ENCODE results near the gene ZNF205. TPM values are rescaled to one million over a fixed set of nuclear protein-coding genes. Genes with fewer than 3 reads are reported as not detected.

ZNF205 gene
- total RNA-seq, 1 experiment from 2014 or later: 10.5 TPM

Other genes starting within 250 kb of the ZNF205 start
- gene FLYWCH2, start 229.4 kb upstream of the ZNF205 start, total RNA-seq (2014; rRNA removed; shearing (Covaris generic)): 28.3 and 71.6 TPM in 2 replicates
- 32.3 and 42.3 TPM in 2 replicates for gene FLYWCH1, start 200.7 kb upstream of the ZNF205 start, total RNA-seq (2014; rRNA removed; shearing (Covaris generic))
- 0.39 and 1.3 TPM in 2 replicates for gene KREMEN2, start 148.3 kb upstream of the ZNF205 start, total RNA-seq (2014; rRNA removed; shearing (Covaris generic))
- 15.3 and 20.5 TPM in 2 replicates for gene PAQR4, start 143.2 kb upstream of the ZNF205 start, total RNA-seq (2014; rRNA removed; shearing (Covaris generic))
- 48.6 and 70.3 TPM in 2 replicates for gene PKMYT1, start 132.1 kb upstream of the ZNF205 start, total RNA-seq (2014; rRNA removed; shearing (Covaris generic))
- gene CLDN9, start 99.7 kb upstream of the ZNF205 start, total RNA-seq (2014; rRNA removed; shearing (Covaris generic)): not detected in 2 replicates
- gene CLDN6, start 94.4 kb upstream of the ZNF205 start, total RNA-seq (2014; rRNA removed; shearing (Covaris generic)): not detected in 2 replicates
- 307 and 390 TPM in 2 replicates for gene TNFRSF12A, start 92.2 kb upstream of the ZNF205 start, total RNA-seq (2014; rRNA removed; shearing (Covaris generic))
- gene HCFC1R1, start 88.6 kb upstream of the ZNF205 start, total RNA-seq (2014; rRNA removed; shearing (Covaris generic)): 1.8 and 4.7 TPM in 2 replicates
- 24.0 and 25.5 TPM in 2 replicates for gene THOC6, start 88.6 kb upstream of the ZNF205 start, total RNA-seq (2014; rRNA removed; shearing (Covaris generic))
- gene BICDL2, start 75.6 kb upstream of the ZNF205 start, total RNA-seq (2014; rRNA removed; shearing (Covaris generic)): not detected in 2 replicates
- gene MMP25, start 66.0 kb upstream of the ZNF205 start, total RNA-seq (2014; rRNA removed; shearing (Covaris generic)): 0.17 and 0.54 TPM in 2 replicates
- 362 and 393 TPM in 2 replicates for gene IL32, start 46.9 kb upstream of the ZNF205 start, total RNA-seq (2014; rRNA removed; shearing (Covaris generic))
- gene ZSCAN10, start 13.3 kb upstream of the ZNF205 start, total RNA-seq (2014; rRNA removed; shearing (Covaris generic)): not detected in 2 replicates
- 3.7 and 5.6 TPM in 2 replicates for gene ZNF213, start 22.4 kb downstream of the ZNF205 start, total RNA-seq (2014; rRNA removed; shearing (Covaris generic))
- not detected in 2 replicates for gene OR1F1, start 75.6 kb downstream of the ZNF205 start, total RNA-seq (2014; rRNA removed; shearing (Covaris generic))
- gene ZNF200, start 122.6 kb downstream of the ZNF205 start, total RNA-seq (2014; rRNA removed; shearing (Covaris generic)): 8.0 and 8.7 TPM in 2 replicates
- gene MEFV, start 144.0 kb downstream of the ZNF205 start, total RNA-seq (2014; rRNA removed; shearing (Covaris generic)): 0.21 and 0.34 TPM in 2 replicates
- gene ZNF263, start 170.9 kb downstream of the ZNF205 start, total RNA-seq (2014; rRNA removed; shearing (Covaris generic)): 28.8 and 61.1 TPM in 2 replicates
- 3.5 and 4.1 TPM in 2 replicates for gene TIGD7, start 192.8 kb downstream of the ZNF205 start, total RNA-seq (2014; rRNA removed; shearing (Covaris generic))
- 20.6 and 20.7 TPM in 2 replicates for gene ZNF75A, start 192.9 kb downstream of the ZNF205 start, total RNA-seq (2014; rRNA removed; shearing (Covaris generic))
- not detected in 2 replicates for gene OR2C1, start 243.3 kb downstream of the ZNF205 start, total RNA-seq (2014; rRNA removed; shearing (Covaris generic))

Measured in Daoy (cell line).